SU-DHL-6 (cell line): ENCODE measurements around the gene TECPR2.

ENCODE experiments used
- H2AFZ ChIP-seq: fragments of 200-600 bp; sonication (generic); 2 replicates; pipeline ENCODE4 v1.6.1; 2014; ENCODE audit warnings: low read depth, mild to moderate bottlenecking, moderate library complexity, mixed read lengths, antibody characterized with exemption, low read length; ENCODE audit not compliant: severe bottlenecking
- H3F3A ChIP-seq: fragments of 200-600 bp; shearing (Covaris generic); 2 replicates; pipeline ENCODE4 v1.6.0; 2016; ENCODE audit warnings: antibody characterized with exemption, mild to moderate bottlenecking; ENCODE audit not compliant: insufficient read depth
- H3K27ac ChIP-seq: fragments of 200-600 bp; sonication (generic); 2 replicates; pipeline ENCODE4 v1.5.1; 2016; ENCODE audit warnings: low read depth, mild to moderate bottlenecking, low read length, moderate library complexity, mixed read lengths
- H3K27me3 ChIP-seq: fragments of 200-600 bp; sonication (generic), shearing (Covaris generic); 2 replicates; pipeline ENCODE4 v1.6.0; 2014; ENCODE audit warnings: mild to moderate bottlenecking, low read length
- H3K36me3 ChIP-seq: fragments of 200-600 bp; sonication (generic); 2 replicates; pipeline ENCODE4 v1.6.1; 2014; ENCODE audit warnings: mild to moderate bottlenecking, low read length, mixed read lengths
- H3K4me2 ChIP-seq: fragments of 300-600, 200-600 bp; shearing (Covaris generic), sonication (generic); 2 replicates; pipeline ENCODE4 v1.6.0; 2014; ENCODE audit warnings: low read length, low read depth, mild to moderate bottlenecking; ENCODE audit not compliant: poor library complexity, severe bottlenecking
- H3K4me3 ChIP-seq: fragments of 200-600 bp; sonication (generic); 2 replicates; pipeline ENCODE4 v1.5.1; 2014; ENCODE audit warnings: antibody characterized with exemption, low read length, mild to moderate bottlenecking, mixed read lengths; ENCODE audit not compliant: insufficient read depth, poor library complexity, severe bottlenecking
- H3K79me2 ChIP-seq: fragments of 200-600 bp; sonication (generic); 2 replicates; pipeline ENCODE4 v1.6.1; 2014; ENCODE audit warnings: mild to moderate bottlenecking, low read length, moderate library complexity; ENCODE audit not compliant: insufficient read depth
- H3K9ac ChIP-seq: fragments of 200-600 bp; sonication (generic); 2 replicates; pipeline ENCODE4 v1.7.0; 2014; ENCODE audit warnings: mild to moderate bottlenecking, low read length
- H3K9me2 ChIP-seq: fragments of 200-600 bp; sonication (generic); replicated peaks from 2 replicates; pipeline ENCODE4 v1.6.1; 2014; ENCODE audit warnings: low read length; ENCODE audit not compliant: insufficient read depth
- H3K9me3 ChIP-seq: fragments of 200-600 bp; sonication (generic); 2 replicates; pipeline ENCODE4 v1.6.1; 2014; ENCODE audit warnings: low read length, mixed read lengths; ENCODE audit not compliant: insufficient read depth
- H4K20me1 ChIP-seq: fragments of 200-600 bp; sonication (generic); 2 replicates; pipeline ENCODE4 v1.6.1; 2014; ENCODE audit warnings: low read depth, mild to moderate bottlenecking, antibody characterized with exemption, low read length, moderate library complexity, mixed read lengths
- CTCF ChIP-seq: fragments of 200-600 bp; sonication (generic); IDR thresholded peaks from one replicate; pipeline ENCODE4 v1.5.1; 2017; ENCODE audit warnings: antibody characterized with exemption, mild to moderate bottlenecking, low read length, moderate library complexity; ENCODE audit not compliant: insufficient read depth, poor library complexity, severe bottlenecking
- EZH2phosphoT487 ChIP-seq: fragments of 200-600 bp; sonication (generic), shearing (Covaris generic); conservative IDR thresholded peaks from 2 replicates; pipeline ENCODE4 v1.6.1; 2018; ENCODE audit warnings: mild to moderate bottlenecking, antibody characterized with exemption, low read length, moderate library complexity, mixed read lengths

TECPR2 gene

GRCh38 chr14:102373110-102373509 lies 10.4 kb downstream of the TECPR2 start:
- no peak for TF ChIP-seq CTCF
- no peak for TF ChIP-seq EZH2phosphoT487
- no peaks in the 10 kb centered on the region for H3K9me2 ChIP-seq
- no peak overlapping the region for H3K4me3 ChIP-seq
- H2AFZ ChIP-seq = no peak overlapping the region
- no peaks in the 10 kb centered on the region for H3K79me2 ChIP-seq
- no peaks in the 10 kb centered on the region for H3F3A ChIP-seq
- H3K36me3 ChIP-seq = no peaks in the 10 kb centered on the region
- no peaks in the 10 kb centered on the region for H3K27me3 ChIP-seq
- H3K9ac ChIP-seq = no peak overlapping the region
- no peaks in the 10 kb centered on the region for H3K9me3 ChIP-seq
- no peaks in the 10 kb centered on the region for H4K20me1 ChIP-seq
- no peak overlapping the region for H3K27ac ChIP-seq
- no peak overlapping the region for H3K4me2 ChIP-seq

- Histone ChIP-seq H3K9me3 (no peaks in the 10 kb centered on the region), H3K27ac (no peak overlapping the region), H3K36me3 (no peaks in the 10 kb centered on the region), H3K4me2 (no peak overlapping the region), H3K9ac (no peak overlapping the region), H3K4me3 (no peak overlapping the region), H3K79me2 (no peaks in the 10 kb centered on the region), H3F3A (no peaks in the 10 kb centered on the region), H3K9me2 (no peaks in the 10 kb centered on the region), H3K27me3 (no peaks in the 10 kb centered on the region), H2AFZ (no peak overlapping the region), H4K20me1 (no peaks in the 10 kb centered on the region)
- TF ChIP-seq CTCF (no peak), EZH2phosphoT487 (no peak)
Measured at GRCh38 chr14:102374264-102374663, 11.5 kb downstream of the TECPR2 start.

GRCh38 chr14:102375119-102375518 lies 12.4 kb downstream of the TECPR2 start:
- Histone ChIP-seq H3K4me2 (no peak overlapping the region), H3K9me2 (no peaks in the 10 kb centered on the region), H3K4me3 (no peak overlapping the region), H3F3A (no peaks in the 10 kb centered on the region), H4K20me1 (no peaks in the 10 kb centered on the region), H2AFZ (no peak overlapping the region), H3K9me3 (no peaks in the 10 kb centered on the region), H3K27ac (no peak overlapping the region), H3K27me3 (no peaks in the 10 kb centered on the region), H3K9ac (no peak overlapping the region), H3K36me3 (no peaks in the 10 kb centered on the region), H3K79me2 (no peaks in the 10 kb centered on the region)
- no peak for TF ChIP-seq EZH2phosphoT487
- no peak for TF ChIP-seq CTCF
